NOMO-1 treated with DMSO at 0.1 percent for 48 hours (cell line): ENCODE data around the gene ZCCHC17.
A peak's percentile ranks its signal among the peaks of the same experiment; 100 is the strongest.

Experiments used
- DNase-seq: peaks from one replicate; lab custom pipeline; 2025; ENCODE audit not compliant: unreplicated experiment; lab: John Stamatoyannopoulos, UW

ZCCHC17 gene

GRCh38 chr1:31302709-31303441 is 6.0 kb downstream of the ZCCHC17 start:
- no peak for DNase-seq

GRCh38 chr1:31306278-31306677 is 9.4 kb downstream of the ZCCHC17 start:
- DNase-seq = no peak

GRCh38 chr1:31308036-31308435 is 11.2 kb downstream of the ZCCHC17 start:
- no peak for DNase-seq

- DNase-seq = no peak
Observed at GRCh38 chr1:31310198-31310597, 13.4 kb downstream of the ZCCHC17 start.

DNA sequence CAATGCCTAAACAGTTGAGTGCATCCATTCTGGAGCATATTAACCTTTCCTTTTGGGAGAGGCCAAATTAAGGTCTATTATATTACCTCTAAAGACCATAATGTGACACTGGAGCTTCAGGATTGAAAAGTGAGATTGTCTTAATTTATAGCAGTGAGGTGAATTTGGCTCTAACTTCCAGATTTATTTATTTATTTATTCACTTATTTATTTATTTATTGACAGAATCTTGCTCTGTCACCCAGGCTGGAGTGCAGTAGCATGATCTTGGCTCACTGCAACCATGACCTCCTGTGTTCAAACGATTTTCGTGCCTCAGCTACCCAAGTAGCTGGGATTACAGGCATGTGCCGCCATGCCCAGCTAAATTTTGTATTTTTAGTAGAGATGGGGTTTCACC is 19.1 kb downstream of the ZCCHC17 start:
- DNase-seq = no peak

DNA sequence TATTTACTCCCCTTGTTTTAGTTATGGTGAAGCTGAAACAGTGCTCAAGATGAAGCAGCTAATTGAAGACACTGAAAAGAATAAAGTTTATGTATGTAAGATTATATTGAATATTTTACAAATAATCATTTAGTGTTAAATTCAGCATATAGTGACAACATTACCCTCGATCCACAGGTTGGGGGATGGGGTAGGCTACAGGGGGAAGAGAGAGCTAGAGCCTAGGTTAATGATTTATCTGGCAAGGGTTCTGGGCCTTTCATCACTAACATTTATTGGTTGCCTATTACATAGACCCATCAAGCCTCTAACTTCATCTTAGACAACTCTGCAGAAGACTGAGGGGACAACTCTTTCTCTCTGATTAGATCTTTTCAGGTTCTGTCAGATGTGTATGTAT is 21.3 kb downstream of the ZCCHC17 start:
- DNase-seq = no peak

DNA sequence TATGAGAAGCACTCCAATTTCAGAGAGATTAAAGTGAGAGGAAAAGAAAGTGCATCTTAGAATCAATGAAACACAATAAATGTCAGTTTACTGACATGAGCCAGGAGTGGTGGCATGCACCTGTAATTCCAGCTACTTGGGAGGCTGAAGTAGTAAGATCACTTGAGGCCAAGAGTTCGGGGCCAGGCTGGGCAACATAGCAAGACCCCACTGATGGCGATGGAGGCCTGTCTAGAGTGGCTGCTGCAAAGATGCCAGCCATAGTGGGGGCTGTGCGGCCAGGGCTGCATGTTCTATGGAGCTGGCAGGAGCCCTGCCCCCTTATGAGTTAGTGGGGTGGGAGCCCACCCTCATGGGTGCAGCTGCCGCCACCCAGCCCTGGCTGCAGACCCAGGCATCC is 27.3 kb downstream of the ZCCHC17 start:
- DNase-seq = no peak

DNA sequence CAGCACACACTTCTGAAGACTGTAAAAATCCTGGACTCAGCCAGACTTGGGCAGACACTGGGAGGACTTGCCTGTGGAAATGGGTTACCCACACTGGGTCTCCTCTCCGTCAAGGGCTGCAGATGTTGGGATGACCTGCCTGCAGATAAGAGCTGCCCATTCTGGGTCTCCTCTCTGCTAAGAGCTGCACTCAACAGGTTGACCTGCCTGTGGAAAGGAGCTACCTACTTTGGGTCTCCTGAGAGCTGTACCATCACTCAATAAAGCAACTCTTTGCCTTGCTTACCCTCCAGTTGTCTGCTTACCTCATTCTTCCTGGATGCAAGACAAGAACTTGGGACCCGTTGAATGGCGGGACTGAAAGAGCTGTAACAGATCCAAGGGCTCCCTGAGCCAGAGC is 28.2 kb downstream of the ZCCHC17 start:
- DNase-seq = no peak

DNA sequence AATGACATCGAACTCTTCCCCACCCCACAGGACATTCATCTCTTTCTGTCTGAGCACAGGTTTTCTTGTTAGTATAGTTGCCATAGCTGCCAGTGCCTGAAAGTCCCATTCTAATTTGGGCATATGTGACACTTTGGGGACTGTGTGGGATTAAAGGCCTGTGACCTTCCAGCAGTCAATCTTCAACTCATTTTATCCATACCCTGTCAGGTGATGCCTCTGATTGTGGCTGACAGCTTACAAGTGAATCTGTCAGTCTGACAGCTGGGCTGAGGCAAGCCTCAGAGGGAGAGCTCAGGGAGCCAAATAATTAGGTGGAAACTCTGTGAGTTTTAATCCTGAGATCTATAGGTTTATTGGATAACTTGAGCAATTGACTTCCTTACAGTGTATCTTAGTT is 29.6 kb downstream of the ZCCHC17 start:
- DNase-seq = no peak

- no peak for DNase-seq
Observed at GRCh38 chr1:31327381-31327780, 30.5 kb downstream of the ZCCHC17 start.

DNA sequence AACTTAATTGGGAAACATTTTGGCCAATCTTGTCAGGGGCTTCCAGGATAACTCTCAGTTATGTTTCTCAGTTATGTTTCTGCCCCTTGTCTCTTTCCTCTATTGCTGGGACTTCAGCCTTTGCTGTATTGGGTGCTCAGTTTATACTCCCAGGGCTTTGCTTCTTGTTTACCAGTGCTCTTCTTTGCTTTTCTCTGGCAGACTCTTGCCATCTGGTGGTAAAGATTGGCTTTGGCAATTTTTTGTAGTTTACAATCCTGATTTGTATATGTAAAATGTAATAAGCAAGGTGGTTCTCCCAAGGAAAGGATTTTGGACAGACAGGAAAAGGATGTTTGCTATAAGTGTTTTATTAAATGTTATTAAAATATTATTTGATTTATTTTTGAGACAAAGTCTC is 38.2 kb downstream of the ZCCHC17 start:
- DNase-seq = peak; percentile 21

- no peak for DNase-seq
Observed at GRCh38 chr1:31336687-31337467, 40.0 kb downstream of the ZCCHC17 start.

GRCh38 chr1:31344503-31344902 is 47.7 kb downstream of the ZCCHC17 start:
- no peak for DNase-seq

DNA sequence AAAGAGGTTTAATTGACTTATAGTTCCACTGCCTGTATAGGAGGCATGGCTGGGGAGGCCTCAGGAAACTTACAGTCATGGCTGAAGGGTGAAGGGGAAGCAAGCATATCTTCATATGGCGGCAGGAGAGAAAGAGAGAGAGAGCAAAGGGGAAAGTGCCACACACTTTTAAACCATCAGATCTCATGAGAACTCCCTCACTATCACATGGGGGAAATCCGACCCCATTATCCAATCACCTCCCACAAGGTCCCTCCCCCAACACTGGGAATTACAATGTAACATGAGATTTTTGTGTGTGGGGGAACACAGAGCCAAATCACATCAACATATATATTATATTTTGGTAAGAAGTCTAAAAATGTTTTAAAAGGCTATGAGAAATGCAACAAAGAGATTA is 48.8 kb downstream of the ZCCHC17 start:
- DNase-seq = no peak

- no peak for DNase-seq
Observed at GRCh38 chr1:31346785-31347184, 50.0 kb downstream of the ZCCHC17 start.

- no peak for DNase-seq
Observed at GRCh38 chr1:31348449-31348848, 51.6 kb downstream of the ZCCHC17 start.

- no peak for DNase-seq
Observed at GRCh38 chr1:31354283-31354682, 57.5 kb downstream of the ZCCHC17 start.

DNA sequence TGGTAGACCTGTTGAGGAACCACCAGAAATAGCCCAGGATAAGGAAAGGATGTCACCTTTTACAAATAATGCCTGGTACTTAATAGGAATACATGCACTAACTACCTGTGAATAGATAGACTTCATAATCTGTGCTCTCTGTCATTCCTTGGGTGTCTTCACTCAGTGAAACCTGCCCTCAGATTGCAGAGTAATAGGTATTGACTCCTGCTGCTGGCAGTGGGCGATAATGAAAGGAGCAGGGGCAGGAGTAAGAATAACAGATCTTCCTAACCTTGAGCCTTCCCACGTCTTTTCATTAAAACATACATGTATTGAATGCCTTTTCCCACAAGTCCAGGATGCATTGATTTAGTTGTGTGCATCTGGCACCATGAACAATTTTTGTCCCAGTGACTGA is 59.6 kb downstream of the ZCCHC17 start:
- DNase-seq = no peak

DNA sequence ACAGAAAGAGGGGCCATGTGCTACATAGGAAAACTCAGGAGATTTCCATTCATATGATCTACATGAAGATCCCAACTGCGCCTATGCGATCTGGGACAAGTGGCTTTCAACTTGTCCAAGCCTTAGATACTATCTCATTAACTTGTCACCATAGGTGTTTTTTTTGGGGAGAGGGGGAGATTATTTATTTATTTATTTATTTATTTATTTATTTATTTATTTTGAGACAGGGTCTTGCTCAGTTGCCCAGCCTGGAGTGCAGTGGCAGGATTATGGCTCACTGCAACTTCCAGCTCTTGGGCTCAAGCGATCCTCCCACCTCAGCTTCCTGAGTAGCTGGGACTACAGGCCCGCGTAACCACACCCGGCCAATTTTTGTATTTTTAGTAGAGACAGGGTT is 64.8 kb downstream of the ZCCHC17 start:
- no peak for DNase-seq

DNA sequence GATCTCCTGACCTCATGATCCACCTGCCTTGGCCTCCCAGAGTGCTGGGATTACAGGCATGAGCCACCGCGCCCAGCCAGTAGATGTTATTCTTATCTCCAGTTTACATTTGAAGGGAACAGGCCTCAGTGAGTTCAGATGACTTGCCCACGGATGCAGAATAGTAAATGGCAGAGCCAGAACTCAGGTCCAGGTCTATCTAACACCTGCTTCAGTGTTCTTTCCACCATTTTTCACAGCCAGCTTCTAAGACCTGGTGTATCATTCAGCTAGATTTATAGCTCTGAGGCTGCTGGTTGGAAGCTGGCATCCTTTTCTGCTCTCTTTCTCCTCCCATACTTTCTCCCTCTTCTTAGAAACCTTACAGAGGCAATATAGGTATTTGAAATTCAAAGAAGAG is 65.2 kb downstream of the ZCCHC17 start:
- DNase-seq = no peak

DNA sequence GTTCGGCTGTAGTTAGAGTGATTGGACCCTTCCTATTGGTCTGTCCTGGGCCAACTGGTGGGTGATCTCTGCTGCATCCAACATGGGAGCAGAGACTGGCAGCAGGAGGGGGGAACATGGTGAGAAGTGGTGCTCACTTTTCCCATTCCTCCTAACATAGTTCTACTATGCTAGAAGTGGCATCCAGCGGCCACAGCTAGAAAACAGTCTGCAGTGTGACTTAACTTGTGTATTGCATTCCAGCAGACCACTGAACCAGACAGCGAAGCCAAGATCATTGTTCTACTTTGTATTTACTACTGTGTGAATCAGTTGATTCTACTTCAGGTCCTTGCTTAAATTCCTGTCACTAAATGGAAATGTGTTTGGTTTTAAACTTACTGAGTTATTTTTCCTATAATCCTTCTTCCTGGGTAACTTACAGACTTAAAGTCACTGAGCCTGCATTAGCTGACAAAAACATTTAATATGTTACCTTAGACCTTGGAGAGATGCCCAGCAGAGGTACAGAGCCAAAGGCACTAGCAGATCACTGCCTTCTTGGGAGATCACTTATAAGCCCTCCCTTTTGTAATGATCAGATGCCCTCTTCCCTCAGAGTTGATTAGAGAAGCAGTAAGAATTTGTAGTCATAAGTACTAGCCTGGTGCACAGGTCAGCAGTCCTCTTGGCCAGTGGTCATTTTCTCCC is 67.9 kb downstream of the ZCCHC17 start:
- DNase-seq = no peak

GRCh38 chr1:31366796-31367195 is 70.0 kb downstream of the ZCCHC17 start:
- DNase-seq = no peak
